Measurements from ENCODE around the gene SMIM38. TPM values are rescaled to one million over a fixed set of nuclear protein-coding genes. Genes with fewer than 3 reads are reported as not detected.

Gene SMIM38
- total and polyA plus RNA-seq, 2 donors (not counting 1 experiment from before 2014, with no cell fraction given): 1.2 to 1.6 TPM

DNA sequence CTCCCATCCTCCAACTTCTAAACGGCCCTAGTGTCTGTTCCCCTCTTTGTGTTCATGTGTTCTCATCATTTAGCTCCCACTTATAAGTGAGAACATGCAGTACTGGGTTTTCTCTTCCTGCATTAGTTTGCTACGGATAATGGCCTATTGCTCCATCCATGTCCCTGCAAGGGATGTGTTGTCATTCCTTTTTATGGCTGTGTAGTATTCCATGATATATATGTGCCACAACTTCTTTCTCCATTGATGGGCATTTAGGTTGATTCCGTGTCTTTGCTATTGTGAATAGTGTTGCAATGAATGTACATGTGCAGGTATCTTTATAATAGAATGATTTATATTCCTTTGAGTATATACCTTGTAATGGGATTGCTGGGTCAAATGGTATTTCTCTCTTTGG, 5.6 kb upstream of the SMIM38 start:
- Histone ChIP-seq H3K4me3 (ENCODE audit: control extremely low read depth in 1 of 5, extremely low read depth in 1 of 5, insufficient read depth in 1 of 5, low read depth in 2 of 5, low read length in 4 of 5) (no peak overlapping the region), H3K9ac (ENCODE audit: low read length) (no peak overlapping the region), H3K4me2 (replicated peaks; ENCODE audit: low read depth, low read length, poor library complexity, severe bottlenecking) (no peak overlapping the region), H3K36me3 (replicated peaks in 1 of 2; ENCODE audit: control extremely low read depth in 1 of 2, control insufficient read depth in 1 of 2, extremely low read depth in 1 of 2, insufficient read depth in 2 of 2, low read length in 1 of 2) (no peaks in the 10 kb centered on the region), H2AFZ (ENCODE audit: insufficient read depth, low read depth, low read length, poor library complexity, severe bottlenecking) (no peak overlapping the region), H3K27me3 (replicated peaks in 1 of 4; ENCODE audit: control extremely low read depth in 1 of 4, control insufficient read depth in 3 of 4, insufficient read depth in 4 of 4, low read length in 3 of 4) (no peaks in the 10 kb centered on the region), H4K20me1 (ENCODE audit: control insufficient read depth, insufficient read depth, low read length, poor library complexity, severe bottlenecking) (no peaks in the 10 kb centered on the region), H3K27ac (ENCODE audit: low read length in 2 of 2) (no peak overlapping the region), H3K4me1 (ENCODE audit: control insufficient read depth in 2 of 2, insufficient read depth in 2 of 2, low read length in 2 of 2) (no peaks in the 10 kb centered on the region), H3K79me2 (ENCODE audit: control insufficient read depth, insufficient read depth, low read length) (no peaks in the 10 kb centered on the region), H3K9me3 (ENCODE audit: control extremely low read depth in 1 of 3, control insufficient read depth in 2 of 3, insufficient read depth in 1 of 3, low read length in 2 of 3) (peaks cover 1 to 28% (median 16%) of the 10 kb centered on the region in 3 donors)
- no peak overlapping the region for H3K4me3 Mint-ChIP-seq
- intact Hi-C loops (cut with micrococcal nuclease): no loop called here
- no peak for DNase-seq
- no peak for TF ChIP-seq EZH2 (IDR thresholded peaks at IDR 0.05; ENCODE audit: borderline replicate concordance, insufficient read depth, low read depth, low read length, poor library complexity, severe bottlenecking)
- no peak for TF ChIP-seq CTCF (IDR thresholded peaks at IDR 0.05)
- no peaks in the 10 kb centered on the region for H3K4me1 Mint-ChIP-seq
- POLR2A ChIA-PET: no interaction called here
- ATAC-seq (ENCODE audit: low read depth): no peak
- H3K27me3 Mint-ChIP-seq: peaks cover 7% of the 10 kb centered on the region
- CTCF ChIA-PET: no interaction called here
- peaks cover 15% of the 10 kb centered on the region for H3K9me3 Mint-ChIP-seq (ENCODE audit: insufficient read depth)
- no peak overlapping the region for H3K27ac Mint-ChIP-seq
- WGBS (ENCODE audit: insufficient coverage): no CpG with 5 or more reads among the region's 3 CpGs

GRCh38 chr11:69151836-69152235, 3.9 kb upstream of the SMIM38 start:
- Histone ChIP-seq H3K4me3 (ENCODE audit: control extremely low read depth in 1 of 5, extremely low read depth in 1 of 5, insufficient read depth in 1 of 5, low read depth in 2 of 5, low read length in 4 of 5) (no peak overlapping the region), H3K79me2 (ENCODE audit: control insufficient read depth, insufficient read depth, low read length) (no peaks in the 10 kb centered on the region), H3K27ac (ENCODE audit: low read length in 2 of 2) (no peak overlapping the region), H3K4me2 (replicated peaks; ENCODE audit: low read depth, low read length, poor library complexity, severe bottlenecking) (no peak overlapping the region), H3K9ac (ENCODE audit: low read length) (no peak overlapping the region), H3K9me3 (ENCODE audit: control extremely low read depth in 1 of 3, control insufficient read depth in 2 of 3, insufficient read depth in 1 of 3, low read length in 2 of 3) (peaks cover 1 to 24% (median 2%) of the 10 kb centered on the region in 3 donors), H4K20me1 (ENCODE audit: control insufficient read depth, insufficient read depth, low read length, poor library complexity, severe bottlenecking) (no peaks in the 10 kb centered on the region), H3K27me3 (replicated peaks in 1 of 4; ENCODE audit: control extremely low read depth in 1 of 4, control insufficient read depth in 3 of 4, insufficient read depth in 4 of 4, low read length in 3 of 4) (peaks cover 0 to 3% (median 0%) of the 10 kb centered on the region in 4 experiments), H3K36me3 (replicated peaks in 1 of 2; ENCODE audit: control extremely low read depth in 1 of 2, control insufficient read depth in 1 of 2, extremely low read depth in 1 of 2, insufficient read depth in 2 of 2, low read length in 1 of 2) (no peaks in the 10 kb centered on the region), H2AFZ (ENCODE audit: insufficient read depth, low read depth, low read length, poor library complexity, severe bottlenecking) (no peak overlapping the region), H3K4me1 (ENCODE audit: control insufficient read depth in 2 of 2, insufficient read depth in 2 of 2, low read length in 2 of 2) (peaks cover 0 to 3% of the 10 kb centered on the region in 2 donors)
- Mint-ChIP-seq H3K4me1 (peaks cover 10% of the 10 kb centered on the region), H3K4me3 (no peak overlapping the region), H3K9me3 (ENCODE audit: insufficient read depth) (peaks cover 7% of the 10 kb centered on the region), H3K27ac (no peak overlapping the region), H3K27me3 (peaks cover 11% of the 10 kb centered on the region)
- DNase-seq (no peak), ATAC-seq (ENCODE audit: low read depth) (no peak)
- 91% methylated on average over 7 of the region's 10 CpGs for WGBS (ENCODE audit: insufficient coverage)
- ChIA-PET POLR2A (no interaction called here), CTCF (no interaction called here)
- intact Hi-C loops (cut with micrococcal nuclease): no loop called here
- TF ChIP-seq CTCF (IDR thresholded peaks at IDR 0.05): no peak

Measured in B cell (primary cell).